Lower lobe of right lung (tissue), 2 donors: Measurements from ENCODE around the gene HAND2. TPM values are rescaled to one million over a fixed set of nuclear protein-coding genes. Genes with fewer than 3 reads are reported as not detected.

ENCODE experiments used
- ATAC-seq, 2 donors: fragments of 200-7000 bp; cut with Tn5 transposase; one replicate each; pipeline ENCODE4 v1.9.1; 2020 to 2022; ENCODE audit warnings: mild to moderate bottlenecking in 2 of 2, moderate library complexity in 2 of 2
- DNase-seq: peaks from one replicate; pipeline ENCODE4 v3.0.0-alpha.2; 2020
- H3K27ac ChIP-seq: fragments of 200-600 bp; one replicate; pipeline ENCODE4 v1.8.0; 2022
- H3K27me3 ChIP-seq: fragments of 200-600 bp; one replicate; pipeline ENCODE4 v1.8.0; 2022; ENCODE audit warnings: low read depth
- H3K36me3 ChIP-seq: fragments of 200-600 bp; one replicate; pipeline ENCODE4 v1.8.0; 2022; ENCODE audit warnings: mild to moderate bottlenecking
- H3K4me1 ChIP-seq: fragments of 200-600 bp; one replicate; pipeline ENCODE4 v1.8.0; 2022
- H3K4me3 ChIP-seq: fragments of 200-600 bp; one replicate; pipeline ENCODE4 v1.8.0; 2022; ENCODE audit warnings: mild to moderate bottlenecking
- H3K9me3 ChIP-seq: fragments of 200-600 bp; one replicate; pipeline ENCODE4 v1.8.0; 2022
- CTCF ChIP-seq: fragments of 200-600 bp; IDR thresholded peaks from one replicate; pipeline ENCODE4 v1.8.0; 2022; ENCODE audit warnings: antibody characterized with exemption, mild to moderate bottlenecking
- intact Hi-C: fragments of 100-400 bp; cut with DNase I; formaldehyde crosslinking; loops from one replicate; pipeline ENCODE4 v1.11.0; 2022
- total RNA-seq: library from RNA; stranded (reverse); fragmentation: NEBNext Ultra II Directional; extraction: Animal tissue kit (Norgen Biotek cat#: 25700); gene quantifications from one replicate; pipeline ENCODE4 v1.2.1, GENCODE V29; 2021
- donor health status: DM: no; HTN: yes; CAD: no; lungs with severe emphysema.

Gene HAND2
- total RNA-seq, 1 donor from 2014 or later = 0.35 TPM

GRCh38 chr4:173531086-173531965 is 1.3 kb upstream of the HAND2 start:
- H3K9me3 ChIP-seq = no peaks in the 10 kb centered on the region
- no peak overlapping the region for H3K27ac ChIP-seq
- peak in 1 of 2 donors; percentile 21 for ATAC-seq
- no peak for DNase-seq
- H3K4me3 ChIP-seq = no peak overlapping the region
- H3K4me1 ChIP-seq = peaks cover 18% of the 10 kb centered on the region
- H3K27me3 ChIP-seq = peaks cover 97% of the 10 kb centered on the region
- TF ChIP-seq CTCF = no peak
- intact Hi-C loops = no loop called here
- H3K36me3 ChIP-seq = no peaks in the 10 kb centered on the region

- H3K4me3 ChIP-seq = no peak overlapping the region
- no peaks in the 10 kb centered on the region for H3K36me3 ChIP-seq
- intact Hi-C loops = no loop called here
- ATAC-seq (no peak), DNase-seq (no peak)
- TF ChIP-seq CTCF = no peak
- peaks cover 97% of the 10 kb centered on the region for H3K27me3 ChIP-seq
- H3K9me3 ChIP-seq = no peaks in the 10 kb centered on the region
- no peak overlapping the region for H3K27ac ChIP-seq
- peaks cover 18% of the 10 kb centered on the region for H3K4me1 ChIP-seq
Measured at GRCh38 chr4:173530326-173531085, 477 bp upstream of the HAND2 start.

- Histone ChIP-seq H3K27me3 (peaks cover 97% of the 10 kb centered on the region), H3K9me3 (no peaks in the 10 kb centered on the region), H3K4me1 (peaks cover 18% of the 10 kb centered on the region), H3K27ac (no peak overlapping the region), H3K4me3 (no peak overlapping the region), H3K36me3 (no peaks in the 10 kb centered on the region)
- DNase-seq = no peak
- ATAC-seq = no peak
- TF ChIP-seq CTCF = no peak
- intact Hi-C loops = no loop called here
Measured at GRCh38 chr4:173528378-173529321, 1.4 kb downstream of the HAND2 start.

GRCh38 chr4:173527103-173527891 is 2.7 kb downstream of the HAND2 start:
- H3K27me3 ChIP-seq = peaks cover 97% of the 10 kb centered on the region

More at GRCh38 chr4:173527103-173527891, 2.7 kb downstream of the HAND2 start:
- no peak for TF ChIP-seq CTCF
- H3K36me3 ChIP-seq = no peaks in the 10 kb centered on the region
- H3K27ac ChIP-seq = no peak overlapping the region
- no peak for DNase-seq
- H3K4me3 ChIP-seq = no peak overlapping the region
- intact Hi-C loops = no loop called here
- H3K4me1 ChIP-seq = peaks cover 24% of the 10 kb centered on the region
- no peak for ATAC-seq
- no peaks in the 10 kb centered on the region for H3K9me3 ChIP-seq
